ENCODE data around the gene C10orf120.

C10orf120 gene

DNA sequence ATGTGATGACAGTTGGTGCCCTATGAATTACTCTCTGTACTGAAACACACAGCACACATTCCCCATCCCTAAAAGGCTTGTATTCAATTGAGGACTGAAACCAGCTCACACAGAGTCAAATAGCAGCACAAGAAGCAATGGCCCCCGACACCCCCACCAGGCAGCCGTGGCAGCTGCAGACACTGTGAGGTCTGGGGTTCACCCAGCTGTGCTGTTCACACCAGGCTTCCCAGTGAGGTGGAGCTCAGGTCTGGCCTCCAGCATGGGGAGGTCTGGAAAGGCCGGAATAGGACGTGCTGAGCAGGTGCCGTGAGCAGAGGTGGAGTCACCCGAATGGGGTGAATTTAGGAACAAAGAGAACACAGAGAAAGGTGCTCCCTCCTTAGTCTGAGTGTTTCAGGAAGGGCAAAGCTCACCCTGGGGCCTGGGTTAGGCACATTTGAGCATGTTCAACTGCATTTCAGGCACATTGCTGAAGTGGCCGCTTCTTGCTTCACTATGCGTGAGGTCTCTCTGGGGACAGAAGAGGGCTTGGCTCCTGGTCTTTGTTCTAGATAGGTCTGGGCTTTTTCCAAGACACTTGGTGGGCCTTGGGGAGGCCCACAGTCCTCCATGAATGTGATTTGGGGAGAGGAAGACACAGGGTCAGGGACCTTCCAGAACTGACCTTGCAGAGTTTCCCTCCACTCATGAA is 41.1 kb downstream of the C10orf120 start:
- DNase-seq: no peak

- DNase-seq: no peak
Measured at GRCh38 chr10:122657729-122658128, 41.9 kb downstream of the C10orf120 start.

DNA sequence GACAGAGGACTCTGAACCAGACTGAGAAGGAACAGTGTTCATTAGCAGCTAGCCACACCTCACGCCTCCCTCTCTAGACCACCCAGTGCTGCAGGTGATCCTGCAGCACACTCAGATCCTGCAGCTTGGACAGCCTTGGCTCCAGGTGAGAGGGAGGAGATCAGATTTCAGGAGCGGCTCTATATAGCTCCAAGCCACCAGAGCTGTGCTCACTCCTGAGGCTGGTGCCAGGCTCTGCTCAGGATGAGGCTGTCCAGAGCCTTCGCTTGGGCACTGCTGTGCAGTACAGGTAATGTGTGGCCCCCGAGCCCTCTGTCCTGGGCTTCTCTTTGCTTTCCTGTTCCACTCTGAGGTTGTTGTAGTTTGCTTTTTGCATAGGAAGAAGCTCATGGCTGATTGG is 42.4 kb downstream of the C10orf120 start:
- DNase-seq: no peak

GRCh38 chr10:122656741-122657140 is 42.9 kb downstream of the C10orf120 start:
- no peak for DNase-seq

GRCh38 chr10:122656308-122656705 is 43.3 kb downstream of the C10orf120 start:
- no peak for DNase-seq

GRCh38 chr10:122655524-122656307 is 43.9 kb downstream of the C10orf120 start:
- no peak for DNase-seq

- DNase-seq: no peak
Measured at GRCh38 chr10:122650331-122650730, 49.3 kb downstream of the C10orf120 start.

DNA sequence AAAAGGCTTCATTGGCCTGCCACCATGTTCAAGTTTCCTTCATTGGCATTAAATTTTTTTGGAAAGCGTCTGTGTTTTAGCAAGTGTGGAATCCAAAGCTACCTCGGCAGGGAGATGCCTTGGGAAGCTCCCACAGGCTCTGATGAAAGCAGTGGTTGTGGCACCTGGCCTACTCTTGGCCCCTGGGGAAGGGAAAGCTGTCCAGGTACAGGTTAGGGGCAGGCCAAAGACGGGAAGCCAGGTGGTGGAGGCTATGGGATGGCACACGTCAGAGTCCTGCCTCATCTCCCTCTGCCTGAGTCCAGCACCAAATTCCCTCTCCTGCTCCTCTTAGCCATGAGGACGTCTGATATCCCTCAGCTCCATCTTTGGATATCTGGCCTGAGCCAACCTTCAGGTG is 49.7 kb downstream of the C10orf120 start:
- no peak for DNase-seq

GRCh38 chr10:122648599-122649428 is 50.8 kb downstream of the C10orf120 start:
- DNase-seq: peak; percentile 55

All from NCI-H82 (cell line).